M059J (cell line): ENCODE data around the gene DISC1. TPM values are rescaled to one million over a fixed set of nuclear protein-coding genes. Genes with fewer than 3 reads are reported as not detected.
A peak's percentile ranks its signal among the peaks of the same experiment; 100 is the strongest.
"Not testable (repeated sequence)": the region's sequence is repeated elsewhere in the genome, so short reads cannot be mapped to it uniquely, and the experiment has no call there.

Experiments used
- DNase-seq: peaks from one replicate; pipeline ENCODE4 v3.0.0-alpha.2; 2012; ENCODE audit warnings: low read depth
- total RNA-seq: library from RNA; depleted of rRNA; stranded (reverse); fragments of >200 nt; shearing (Covaris generic); gene quantifications from 2 replicates; pipeline ENCODE4 v1.2.3, GENCODE V29; 2014; rRNA removed

DISC1 gene
- 3.9 and 5.8 TPM in 2 replicates for total RNA-seq

DNA sequence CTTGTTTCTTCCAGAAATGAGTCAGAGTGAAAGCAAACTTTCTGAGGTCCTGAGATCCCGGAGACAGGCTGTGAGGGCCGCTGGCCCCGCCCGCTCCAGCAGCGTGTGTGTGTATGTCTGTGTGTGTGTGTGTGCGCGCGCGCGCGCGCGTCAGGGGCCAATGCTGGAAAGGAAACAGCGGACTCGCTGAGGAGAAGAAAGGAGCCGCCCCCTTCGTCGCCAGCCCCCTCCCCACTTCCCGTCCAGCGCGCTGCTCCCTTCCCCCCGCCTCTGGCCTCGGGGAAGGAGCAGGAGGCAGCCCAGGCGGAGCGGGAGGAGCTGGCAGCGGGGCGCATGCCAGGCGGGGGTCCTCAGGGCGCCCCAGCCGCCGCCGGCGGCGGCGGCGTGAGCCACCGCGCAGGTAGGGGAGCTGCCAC is at the start of gene DISC1:
DISC1 (plus strand) TSS at position 256 of the 416 bp plus-strand sequence; CDS start at position 334, 78 bp downstream.
- peak; percentile 93 for DNase-seq

DNA sequence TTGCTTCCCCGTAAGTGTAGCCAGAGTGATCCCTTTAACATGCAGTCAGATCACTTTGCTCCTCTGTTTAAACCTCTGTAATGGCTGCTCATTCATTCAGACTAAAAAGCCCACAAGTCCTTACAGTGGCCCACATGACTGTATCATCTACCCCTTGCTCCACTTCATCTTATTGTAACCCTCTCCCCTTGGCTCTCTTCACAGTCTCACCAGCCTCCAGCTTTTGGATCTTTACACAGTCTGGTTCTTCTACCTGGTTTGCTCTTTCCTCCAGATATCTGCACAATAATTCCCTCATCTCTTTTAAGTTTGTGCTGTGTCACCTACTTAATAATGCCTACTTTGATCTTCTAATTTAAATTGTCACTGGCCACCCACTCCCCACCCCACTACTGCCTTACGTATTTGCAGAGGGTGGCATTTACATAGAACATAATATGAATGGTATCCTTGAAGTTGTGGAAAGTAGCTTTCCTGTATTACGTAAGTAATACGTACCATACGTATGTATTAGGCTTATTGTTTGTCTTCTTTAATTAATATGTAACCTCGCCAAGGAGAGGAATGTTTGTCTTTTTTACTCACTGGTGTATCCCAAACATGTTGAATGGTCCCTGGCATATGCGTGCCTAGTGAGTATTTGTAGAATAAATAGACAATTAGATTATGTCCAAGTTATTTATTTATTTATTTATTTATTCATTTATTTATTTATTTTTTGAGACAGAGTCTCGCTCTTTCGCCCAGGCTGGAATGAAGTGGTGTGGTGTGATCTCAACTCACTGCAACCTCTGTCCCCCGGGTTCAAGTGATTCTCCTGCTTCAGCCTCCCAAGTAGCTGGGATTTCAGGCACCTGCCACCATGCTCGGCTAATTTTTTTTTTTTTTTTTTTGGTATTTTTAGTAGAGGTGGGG is 49.5 kb upstream of the DISC1 start:
- no peak for DNase-seq

DNA sequence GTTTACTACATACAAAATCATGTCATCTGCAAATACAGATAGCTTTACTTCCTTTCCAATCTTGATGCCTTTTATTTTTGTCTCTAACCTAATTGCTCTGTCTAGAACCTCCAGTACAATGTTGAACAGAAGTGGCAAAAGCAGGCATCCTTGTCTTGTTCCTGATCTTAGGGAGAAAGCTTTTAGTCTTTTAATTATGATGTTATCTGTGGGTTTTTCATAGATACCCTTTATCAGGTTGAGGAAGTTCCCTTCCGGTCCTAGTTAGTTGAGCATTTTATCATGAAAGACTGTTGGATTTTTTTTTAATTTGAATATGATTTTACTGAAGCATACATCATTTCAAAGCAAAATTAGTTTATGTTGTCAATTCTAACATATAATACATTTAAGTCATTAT is 45.7 kb upstream of the DISC1 start:
- no peak for DNase-seq

DNA sequence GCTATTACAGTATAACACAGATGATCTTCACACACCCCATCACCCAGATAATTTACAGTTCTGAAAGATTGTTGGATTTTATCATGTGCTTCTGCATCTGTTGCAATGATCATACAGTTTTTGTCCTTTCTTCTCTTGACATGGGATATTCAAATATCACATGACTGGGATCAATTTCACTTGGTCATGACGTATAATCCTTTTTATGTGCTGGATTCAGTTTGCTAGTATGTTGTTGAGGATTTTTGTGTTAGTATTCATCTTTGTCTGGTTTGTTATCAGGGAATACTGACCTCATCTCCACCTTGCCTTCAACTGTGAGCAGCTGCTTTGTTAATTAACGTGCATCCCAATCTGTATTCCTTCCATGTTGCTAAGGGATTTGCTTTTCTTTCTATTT is 44.7 kb upstream of the DISC1 start:
- no peak for DNase-seq

DNA sequence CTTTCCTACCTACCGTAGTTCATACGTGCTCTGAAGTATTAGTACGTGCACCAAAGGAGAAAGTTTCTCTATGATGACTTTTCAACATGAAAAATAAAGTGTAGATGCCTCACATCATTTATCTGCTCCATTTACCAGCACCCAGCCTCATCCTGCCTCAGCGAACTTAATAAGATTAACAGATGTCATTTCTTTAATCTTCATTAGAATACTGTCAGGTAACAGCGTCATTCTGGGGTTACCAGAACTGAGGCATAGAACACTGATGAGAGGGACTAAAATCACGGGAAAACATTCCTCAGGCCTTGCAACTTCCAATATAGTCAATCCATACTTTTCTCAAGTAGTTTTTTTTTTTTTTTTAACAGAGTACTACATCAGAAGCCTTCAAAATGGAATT is 43.2 kb upstream of the DISC1 start:
- no peak for DNase-seq

DNA sequence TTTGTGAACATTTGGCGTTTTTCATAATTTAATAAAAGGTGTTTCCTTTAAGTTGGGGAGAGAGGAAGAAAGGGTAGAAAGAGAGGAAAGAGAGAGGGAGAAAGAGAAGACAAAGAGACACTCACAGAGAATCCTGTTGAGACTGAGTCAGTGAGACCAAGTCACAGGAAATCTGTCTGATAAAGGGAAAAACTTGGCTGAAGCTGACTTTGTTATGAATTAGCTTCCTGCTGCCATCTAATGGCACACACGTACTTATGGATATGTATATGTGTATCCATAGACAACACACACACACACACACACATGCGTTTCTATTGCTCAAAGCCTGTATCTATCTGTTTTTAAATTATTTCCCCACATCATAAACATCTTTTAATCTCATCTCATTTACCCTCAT is 42.5 kb upstream of the DISC1 start:
- peak; percentile 59 for DNase-seq

DNA sequence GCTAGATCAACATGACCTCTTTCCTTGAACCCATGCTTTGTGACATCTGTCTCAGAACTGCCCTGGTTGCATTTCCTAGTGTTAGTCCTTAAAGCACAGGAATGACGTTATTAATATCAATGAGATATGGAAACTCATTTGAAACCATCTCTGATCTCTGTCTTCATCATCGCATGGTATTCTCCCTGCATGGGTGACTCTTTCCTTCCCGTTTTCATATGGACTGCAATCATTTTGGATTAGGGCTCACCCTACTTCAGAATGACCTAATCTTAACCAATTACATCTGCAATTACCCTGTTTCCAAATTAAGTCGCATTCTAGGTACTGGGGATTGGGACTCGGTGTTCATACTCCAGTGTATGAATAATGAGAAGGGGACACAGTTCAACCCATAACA is 41.7 kb upstream of the DISC1 start:
- no peak for DNase-seq

DNA sequence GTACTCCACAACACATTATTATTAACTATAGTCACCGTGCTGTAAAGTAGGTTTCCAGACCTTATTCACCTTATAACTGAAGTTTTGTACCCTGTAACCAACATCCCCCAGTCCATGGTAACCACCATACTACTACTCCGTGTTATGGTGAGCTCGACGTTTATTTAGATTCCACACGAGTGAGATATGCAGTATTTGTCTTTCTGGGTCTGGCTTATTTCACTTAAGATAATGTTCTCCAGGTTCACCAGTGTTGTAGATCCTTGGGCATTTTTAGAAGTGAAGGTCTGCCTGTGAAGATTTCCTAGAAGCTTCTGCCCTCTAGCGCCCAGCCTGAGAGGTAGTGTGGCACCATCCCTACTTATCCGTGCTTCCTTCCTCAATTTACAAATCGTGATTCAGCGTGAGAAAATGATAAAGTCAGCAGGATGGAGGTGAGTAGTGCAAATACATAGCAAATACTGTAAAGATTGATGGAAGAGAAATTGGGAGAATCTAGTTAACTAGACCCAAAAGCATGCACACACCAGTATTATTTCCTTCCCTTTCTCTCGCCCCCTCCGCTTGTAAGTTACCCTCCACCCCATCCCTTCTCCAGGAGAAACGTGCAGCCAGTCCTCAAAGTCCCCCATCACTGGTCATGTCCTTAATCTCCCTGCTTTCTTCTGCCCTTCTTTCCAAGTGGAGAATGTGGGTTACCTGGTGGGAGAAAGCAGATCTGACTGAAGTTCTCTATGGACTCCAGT is 36.0 kb upstream of the DISC1 start:
- DNase-seq: peak; percentile 69

DNA sequence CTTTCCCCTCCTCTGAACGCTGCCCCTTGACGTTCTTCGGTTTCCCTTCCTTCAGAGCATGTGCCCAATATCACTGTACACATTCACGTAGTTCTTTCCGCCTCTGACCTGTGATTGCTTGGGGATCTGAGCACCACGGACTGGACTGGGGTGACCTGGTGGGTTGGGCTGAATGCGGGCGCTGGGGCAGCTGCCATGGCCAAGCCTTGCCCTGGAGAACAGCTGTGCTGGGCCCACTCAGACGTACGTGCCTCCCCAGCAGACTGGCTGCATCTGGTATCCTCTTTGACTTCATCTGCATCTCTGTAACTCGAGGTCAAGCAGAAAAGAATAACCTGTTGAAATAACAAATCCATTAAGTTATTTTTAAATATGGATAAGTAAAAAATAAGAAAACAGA is 35.1 kb upstream of the DISC1 start:
- DNase-seq: no peak

DNA sequence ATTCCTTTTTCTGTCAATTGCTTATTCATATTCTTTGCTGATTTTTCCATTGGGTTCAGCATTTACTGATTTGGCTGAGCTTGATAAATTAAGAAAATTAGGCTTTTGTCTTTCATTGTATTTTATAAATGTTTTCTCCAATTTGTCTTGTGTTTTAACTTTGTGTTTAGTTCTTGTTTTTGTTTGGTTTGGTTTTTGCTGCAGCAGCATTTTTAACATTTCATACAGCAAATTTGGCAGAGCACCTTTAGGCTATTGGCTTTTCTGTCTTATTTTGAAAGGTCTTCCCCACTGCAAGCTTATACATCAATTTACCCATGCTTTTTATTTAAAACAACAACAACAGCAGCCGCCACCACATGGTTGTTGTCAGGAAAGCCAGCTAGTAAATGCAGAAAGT is 33.8 kb upstream of the DISC1 start:
- no peak for DNase-seq

DNA sequence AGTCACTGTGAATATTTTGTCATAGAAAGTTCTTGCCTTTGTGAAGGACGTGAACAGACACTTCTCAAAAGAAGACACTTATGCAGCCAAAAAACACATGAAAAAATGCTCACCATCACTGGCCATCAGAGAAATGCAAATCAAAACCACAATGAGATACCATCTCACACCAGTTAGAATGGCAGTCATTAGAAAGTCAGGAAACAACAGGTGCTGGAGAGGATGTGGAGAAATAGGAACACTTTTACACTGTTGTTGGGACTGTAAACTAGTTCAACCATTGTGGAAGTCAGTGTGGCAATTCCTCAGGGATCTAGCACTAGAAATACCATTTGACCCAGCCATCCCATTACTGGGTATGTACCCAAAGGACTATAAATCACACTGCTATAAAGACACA is 33.3 kb upstream of the DISC1 start:
- DNase-seq: not testable (repeated sequence)

DNA sequence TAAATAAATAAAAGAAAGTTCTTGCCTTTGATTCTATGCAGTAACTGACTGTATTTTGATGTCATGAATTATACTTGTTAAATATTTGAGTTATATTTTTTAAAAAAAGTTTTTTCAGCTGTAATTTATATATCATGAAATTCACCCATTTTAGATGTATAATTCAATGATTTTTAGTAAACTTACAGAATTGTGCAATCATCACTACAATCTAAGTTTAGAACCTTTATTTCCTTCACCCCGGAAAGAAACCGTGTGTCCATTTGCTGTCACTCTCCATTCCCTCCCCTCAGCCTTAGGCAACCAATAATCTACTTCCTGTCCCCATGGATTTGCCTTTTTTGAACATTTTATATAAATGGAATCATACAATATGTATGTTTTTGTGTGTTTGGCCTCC is 32.5 kb upstream of the DISC1 start:
- no peak for DNase-seq

DNA sequence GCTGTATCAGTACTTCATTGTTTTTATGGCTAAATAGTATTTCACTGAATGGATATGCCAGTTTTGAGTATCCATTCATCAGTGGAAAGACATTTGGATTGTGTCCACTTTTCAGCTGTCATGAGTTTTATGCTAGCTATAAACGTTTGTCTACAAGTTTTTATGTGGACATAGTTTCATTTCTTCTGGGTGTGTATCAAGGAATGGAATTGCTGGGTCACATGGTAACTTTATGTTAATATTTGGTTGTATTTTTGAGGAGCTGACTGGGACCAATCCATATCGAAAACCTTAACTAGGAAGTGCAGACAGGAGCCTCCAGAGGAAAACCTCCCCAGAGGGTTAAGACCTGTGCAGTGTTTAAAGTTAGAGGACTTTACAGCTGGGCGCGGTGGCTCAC is 31.8 kb upstream of the DISC1 start:
- DNase-seq: no peak

DNA sequence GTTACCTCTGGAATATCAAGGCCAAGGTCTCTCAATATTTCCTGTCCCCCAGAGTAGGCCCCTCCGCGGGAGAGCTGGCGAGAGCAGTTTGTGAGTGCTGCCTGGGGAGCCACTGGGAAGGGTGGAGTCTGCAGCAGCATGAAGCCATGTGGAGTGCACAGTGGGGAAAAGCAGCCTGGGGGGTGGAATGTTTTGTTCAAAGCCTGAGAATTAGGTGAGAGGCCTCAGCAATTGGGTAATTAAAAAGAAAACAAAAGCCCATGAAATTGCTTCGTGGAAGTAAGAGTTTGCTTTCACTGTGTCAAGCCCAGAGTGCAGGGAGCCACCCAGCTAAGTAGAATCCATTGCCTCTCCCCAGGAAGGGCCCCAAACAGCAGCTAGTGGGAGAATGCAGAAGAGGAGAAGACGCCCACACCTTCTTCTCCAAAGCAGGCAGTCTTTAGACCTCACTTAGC is 30.2 kb upstream of the DISC1 start:
- no peak for DNase-seq

DNA sequence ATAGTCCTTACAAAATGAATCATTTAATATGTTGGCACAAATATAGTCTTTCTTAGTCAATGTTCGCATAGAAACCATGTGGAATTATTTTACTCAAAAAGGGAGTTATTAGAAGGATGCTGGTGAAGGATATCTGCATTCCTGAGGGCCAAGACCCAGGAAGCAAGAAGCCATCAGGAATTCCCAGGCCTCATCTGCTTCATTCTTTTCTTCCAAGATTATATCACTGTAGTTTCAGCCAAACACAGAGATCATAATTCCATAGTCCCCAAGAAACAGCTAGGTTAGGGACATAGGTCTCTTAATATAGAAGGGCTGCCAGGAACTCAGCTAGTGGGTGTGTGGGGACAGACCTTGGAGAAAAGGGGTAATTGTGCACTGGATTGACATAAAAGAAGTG is 28.6 kb upstream of the DISC1 start:
- DNase-seq: no peak

DNA sequence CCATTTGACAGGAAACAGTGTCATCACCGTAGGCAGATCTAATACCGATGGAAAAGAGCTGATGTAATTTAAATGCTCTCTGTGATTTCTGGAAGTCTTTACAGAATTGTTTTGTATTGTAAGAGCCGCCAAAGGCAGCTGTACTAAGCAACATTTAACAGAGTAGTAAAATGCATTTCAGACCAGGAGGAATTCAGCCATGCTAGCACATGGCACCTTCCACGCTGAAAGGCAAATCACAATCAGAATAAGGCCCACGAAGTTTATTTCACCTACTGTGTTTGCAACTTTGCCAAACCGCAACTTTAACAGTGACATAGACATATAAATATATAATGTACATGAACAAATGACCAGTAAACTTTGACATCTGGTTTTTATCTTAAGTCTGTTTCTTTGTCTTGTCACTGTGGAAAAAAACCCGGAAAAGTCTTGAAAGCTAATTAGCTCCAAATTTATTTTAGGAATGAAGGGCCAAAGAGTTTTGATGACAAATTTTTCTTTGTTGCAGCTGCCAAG is 26.1 kb upstream of the DISC1 start:
- DNase-seq: peak; percentile 32

DNA sequence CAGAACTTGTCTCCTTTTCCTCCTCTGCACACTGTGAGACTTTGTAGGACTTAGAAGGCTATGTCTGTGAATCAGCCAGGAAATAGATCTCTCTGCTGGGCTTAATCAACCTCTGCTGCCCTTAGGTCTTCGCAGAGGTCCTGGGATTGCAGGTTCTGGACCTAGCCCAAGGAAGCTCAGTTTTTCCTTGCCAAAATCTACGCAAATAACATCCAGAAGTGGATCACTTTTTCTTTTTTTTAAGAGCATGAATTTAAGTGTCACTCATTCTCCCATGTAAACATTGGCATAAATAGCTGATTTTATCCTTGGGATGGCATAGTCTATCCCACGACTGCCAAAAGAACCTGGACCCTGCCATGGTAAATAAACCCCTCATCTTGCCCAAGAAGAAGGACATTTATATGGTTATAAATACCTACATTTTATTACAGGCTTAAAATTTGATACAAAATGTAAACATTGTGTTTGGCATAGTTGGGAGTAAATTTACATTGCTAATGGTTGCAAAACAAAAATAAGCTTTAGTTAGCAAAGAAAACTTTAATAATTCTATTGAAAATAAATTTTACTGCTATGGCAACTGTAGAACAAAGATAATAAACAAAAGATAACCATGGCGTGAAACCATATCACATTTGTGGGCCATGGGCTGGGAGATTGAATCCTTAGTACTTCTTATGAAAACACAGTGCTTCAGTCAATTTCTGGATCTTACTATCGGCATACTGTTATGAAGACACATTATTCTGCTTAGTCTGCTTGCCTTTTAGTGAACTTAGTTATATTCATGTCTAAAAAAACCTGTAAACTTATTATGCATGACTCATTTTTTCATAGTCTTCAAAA is 24.5 kb upstream of the DISC1 start:
- peak; percentile 35 for DNase-seq

DNA sequence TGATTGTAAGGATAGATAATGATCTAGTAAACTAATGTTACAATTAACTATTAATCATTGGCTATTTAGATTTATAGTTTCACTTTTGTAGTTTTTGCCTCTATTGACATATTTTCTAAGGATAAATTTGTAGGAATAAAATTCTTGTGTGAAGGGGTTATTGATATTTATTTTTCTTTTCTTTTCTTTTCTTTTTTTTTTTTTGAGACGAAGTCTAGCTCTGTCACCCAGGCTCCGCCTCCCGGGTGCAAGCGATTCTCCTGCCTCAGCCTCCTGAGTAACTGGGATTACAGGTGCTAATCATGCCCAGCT is 24.0 kb upstream of the DISC1 start:
- DNase-seq: no peak

DNA sequence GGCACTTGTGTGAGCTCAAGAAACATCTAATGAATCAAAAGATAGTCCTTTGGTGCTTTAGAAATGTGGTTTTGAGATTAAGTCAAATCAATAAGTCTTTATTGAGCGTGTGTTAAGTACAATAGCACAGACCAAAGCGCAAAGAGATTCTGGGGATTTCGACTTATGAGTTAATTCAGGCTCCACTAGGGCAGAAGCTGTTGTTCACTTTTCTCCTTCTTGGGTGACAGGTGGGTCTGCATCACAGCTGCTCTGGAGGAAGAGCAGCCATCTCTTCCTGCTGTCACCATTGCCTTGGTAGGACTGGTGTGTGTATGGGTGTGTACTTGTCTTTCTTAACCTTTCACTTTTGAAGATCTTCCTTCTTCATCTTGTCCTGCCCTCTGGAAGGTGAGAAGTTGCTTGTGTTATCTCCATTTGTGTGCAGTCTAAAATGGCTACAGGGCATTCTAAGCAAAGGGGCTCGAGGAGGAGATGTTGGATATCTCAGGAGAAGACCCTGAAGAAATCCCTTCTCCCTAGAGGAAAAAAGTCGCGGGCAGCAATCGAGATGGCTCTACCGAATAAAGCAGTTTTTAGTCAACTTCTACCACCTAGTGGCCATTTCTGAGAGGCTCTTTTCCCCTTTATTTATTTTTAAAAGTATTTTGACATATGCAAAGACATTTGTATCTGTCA is 22.9 kb upstream of the DISC1 start:
- peak; percentile 70 for DNase-seq

DNA sequence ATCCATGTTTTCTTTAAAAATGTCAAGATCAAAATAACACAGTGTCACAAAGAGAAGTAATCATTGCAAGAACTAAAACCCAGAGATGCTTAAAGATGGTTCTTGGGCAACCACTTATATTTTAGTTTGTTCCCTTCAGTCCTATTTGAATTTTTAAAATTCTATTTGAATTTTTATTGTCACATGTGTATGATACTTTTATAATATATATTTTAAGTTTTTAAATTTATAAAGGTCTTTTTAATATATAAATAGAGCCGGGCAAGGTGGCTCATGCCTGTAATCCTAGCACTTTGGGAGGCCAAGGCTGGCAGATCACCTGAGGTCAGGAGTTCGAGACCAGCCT is 22.3 kb upstream of the DISC1 start:
- DNase-seq: no peak
